Measurements from ENCODE around the gene CTNNB1. TPM values are rescaled to one million over a fixed set of nuclear protein-coding genes. Genes with fewer than 3 reads are reported as not detected.

The CTNNB1 gene
- total RNA-seq, 2 experiments from 2014 or later = 157 to 201 TPM

DNA sequence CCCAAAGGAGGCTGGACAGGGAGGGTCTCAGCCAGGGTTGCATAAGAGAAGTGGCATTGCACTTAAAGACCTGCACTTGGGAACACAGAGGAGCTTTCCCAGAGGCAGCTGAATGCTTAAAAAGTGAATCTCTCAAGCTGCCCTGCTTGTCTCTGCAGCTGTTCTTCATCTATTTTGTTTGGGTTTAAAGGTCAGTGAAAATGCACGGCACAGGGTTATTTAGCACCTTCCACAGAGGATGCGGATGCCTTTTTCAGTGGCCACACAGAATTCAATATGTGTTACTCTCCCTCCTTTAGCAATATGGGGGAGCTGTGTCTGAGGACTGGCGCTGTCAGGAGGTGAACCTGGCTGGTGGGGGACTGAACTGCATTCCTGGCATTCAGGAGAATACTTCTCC, 22.7 kb upstream of the CTNNB1 start:
- H3K9me3 ChIP-seq (ENCODE audit: low read length) = no peaks in the 10 kb centered on the region
- H3K4me3 ChIP-seq (ENCODE audit: low read depth, low read length, poor library complexity, severe bottlenecking) = no peak overlapping the region
- no peak overlapping the region for H3K4me2 ChIP-seq (ENCODE audit: low read length)
- H3K4me1 ChIP-seq (ENCODE audit: insufficient read depth, low read length, poor library complexity, severe bottlenecking) = no peaks in the 10 kb centered on the region
- intact Hi-C loops (cut with micrococcal nuclease; ENCODE audit: unreplicated experiment) = no loop called here
- TF ChIP-seq, protein P1, sequence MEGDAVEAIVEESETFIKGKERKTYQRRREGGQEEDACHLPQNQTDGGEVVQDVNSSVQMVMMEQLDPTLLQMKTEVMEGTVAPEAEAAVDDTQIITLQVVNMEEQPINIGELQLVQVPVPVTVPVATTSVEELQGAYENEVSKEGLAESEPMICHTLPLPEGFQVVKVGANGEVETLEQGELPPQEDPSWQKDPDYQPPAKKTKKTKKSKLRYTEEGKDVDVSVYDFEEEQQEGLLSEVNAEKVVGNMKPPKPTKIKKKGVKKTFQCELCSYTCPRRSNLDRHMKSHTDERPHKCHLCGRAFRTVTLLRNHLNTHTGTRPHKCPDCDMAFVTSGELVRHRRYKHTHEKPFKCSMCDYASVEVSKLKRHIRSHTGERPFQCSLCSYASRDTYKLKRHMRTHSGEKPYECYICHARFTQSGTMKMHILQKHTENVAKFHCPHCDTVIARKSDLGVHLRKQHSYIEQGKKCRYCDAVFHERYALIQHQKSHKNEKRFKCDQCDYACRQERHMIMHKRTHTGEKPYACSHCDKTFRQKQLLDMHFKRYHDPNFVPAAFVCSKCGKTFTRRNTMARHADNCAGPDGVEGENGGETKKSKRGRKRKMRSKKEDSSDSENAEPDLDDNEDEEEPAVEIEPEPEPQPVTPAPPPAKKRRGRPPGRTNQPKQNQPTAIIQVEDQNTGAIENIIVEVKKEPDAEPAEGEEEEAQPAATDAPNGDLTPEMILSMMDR (conservative IDR thresholded peaks at IDR 0.05; ENCODE audit: low read length) = no peak
- no peak for TF ChIP-seq EZH2phosphoT487 (IDR thresholded peaks at IDR 0.05; ENCODE audit: borderline replicate concordance, low read depth, low read length)
- CTCF ChIA-PET (ENCODE audit: unreplicated experiment) = no interaction called here
- no peaks in the 10 kb centered on the region for H3K36me3 ChIP-seq (ENCODE audit: insufficient read depth, low read length)
- no peak for DNase-seq (ENCODE audit: low spot score)
- H3K79me2 ChIP-seq (ENCODE audit: insufficient read depth, low read depth, low read length) = no peaks in the 10 kb centered on the region
- H4K20me1 ChIP-seq (ENCODE audit: insufficient read depth, low read length) = no peaks in the 10 kb centered on the region
- BruUV-seq (replicated peaks) = no TSS peak
- no peaks in the 10 kb centered on the region for H3K9me2 ChIP-seq (ENCODE audit: insufficient read depth, low read length)
- H3K27ac ChIP-seq (ENCODE audit: low read depth, low read length, poor library complexity, severe bottlenecking) = no peak overlapping the region
- POLR2A ChIA-PET = no interaction called here
- no peak overlapping the region for H2AFZ ChIP-seq (ENCODE audit: low read length)

DNA sequence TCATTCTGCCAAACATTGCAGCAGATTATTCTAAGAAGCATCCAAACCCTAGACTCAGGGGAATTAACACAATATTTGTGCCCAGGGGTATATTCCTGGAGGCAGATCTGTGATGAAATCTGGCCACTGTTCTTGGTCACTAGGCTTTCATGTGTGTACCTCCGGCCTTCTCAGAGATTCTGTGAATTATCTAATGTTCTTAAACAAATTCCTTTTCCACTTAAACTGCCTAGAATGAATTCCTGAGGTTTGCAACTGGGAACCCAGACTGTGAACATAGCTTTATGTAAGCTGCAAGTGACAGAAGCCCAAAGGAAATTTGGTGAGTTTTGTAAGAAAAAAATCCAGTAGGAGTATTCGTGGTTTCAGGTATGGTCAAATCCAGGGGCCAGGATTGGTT, 20.7 kb upstream of the CTNNB1 start:
- no peak for TF ChIP-seq EZH2phosphoT487 (IDR thresholded peaks at IDR 0.05; ENCODE audit: borderline replicate concordance, low read depth, low read length)
- TF ChIP-seq, protein P1 (conservative IDR thresholded peaks at IDR 0.05; ENCODE audit: low read length) = no peak
- H2AFZ ChIP-seq (ENCODE audit: low read length) = no peak overlapping the region
- no peaks in the 10 kb centered on the region for H4K20me1 ChIP-seq (ENCODE audit: insufficient read depth, low read length)
- no peaks in the 10 kb centered on the region for H3K4me1 ChIP-seq (ENCODE audit: insufficient read depth, low read length, poor library complexity, severe bottlenecking)
- H3K9me2 ChIP-seq (ENCODE audit: insufficient read depth, low read length) = no peaks in the 10 kb centered on the region
- no peak for DNase-seq (ENCODE audit: low spot score)
- no peaks in the 10 kb centered on the region for H3K9me3 ChIP-seq (ENCODE audit: low read length)
- no peaks in the 10 kb centered on the region for H3K36me3 ChIP-seq (ENCODE audit: insufficient read depth, low read length)
- ChIA-PET CTCF (ENCODE audit: unreplicated experiment) (no interaction called here), POLR2A (no interaction called here)
- H3K27ac ChIP-seq (ENCODE audit: low read depth, low read length, poor library complexity, severe bottlenecking) = no peak overlapping the region
- H3K4me2 ChIP-seq (ENCODE audit: low read length) = no peak overlapping the region
- H3K79me2 ChIP-seq (ENCODE audit: insufficient read depth, low read depth, low read length) = no peaks in the 10 kb centered on the region
- intact Hi-C loops (cut with micrococcal nuclease; ENCODE audit: unreplicated experiment) = no loop called here
- H3K4me3 ChIP-seq (ENCODE audit: low read depth, low read length, poor library complexity, severe bottlenecking) = no peak overlapping the region
- BruUV-seq (replicated peaks) = no TSS peak

- Histone ChIP-seq H3K4me2 (ENCODE audit: low read length) (no peak overlapping the region), H3K27ac (ENCODE audit: low read depth, low read length, poor library complexity, severe bottlenecking) (no peak overlapping the region), H3K9me2 (ENCODE audit: insufficient read depth, low read length) (no peaks in the 10 kb centered on the region), H4K20me1 (ENCODE audit: insufficient read depth, low read length) (no peaks in the 10 kb centered on the region), H3K36me3 (ENCODE audit: insufficient read depth, low read length) (no peaks in the 10 kb centered on the region), H2AFZ (ENCODE audit: low read length) (no peak overlapping the region), H3K79me2 (ENCODE audit: insufficient read depth, low read depth, low read length) (no peaks in the 10 kb centered on the region), H3K4me3 (ENCODE audit: low read depth, low read length, poor library complexity, severe bottlenecking) (no peak overlapping the region), H3K9me3 (ENCODE audit: low read length) (no peaks in the 10 kb centered on the region), H3K4me1 (ENCODE audit: insufficient read depth, low read length, poor library complexity, severe bottlenecking) (no peaks in the 10 kb centered on the region)
- TF ChIP-seq, protein P1 (conservative IDR thresholded peaks at IDR 0.05; ENCODE audit: low read length) = no peak
- TF ChIP-seq EZH2phosphoT487 (IDR thresholded peaks at IDR 0.05; ENCODE audit: borderline replicate concordance, low read depth, low read length) = no peak
- intact Hi-C loops (cut with micrococcal nuclease; ENCODE audit: unreplicated experiment) = no loop called here
- no TSS peak for BruUV-seq (replicated peaks)
- no peak for DNase-seq (ENCODE audit: low spot score)
- CTCF ChIA-PET (ENCODE audit: unreplicated experiment) = no interaction called here
- POLR2A ChIA-PET = no interaction called here
Measured at GRCh38 chr3:41180396-41180795, 18.9 kb upstream of the CTNNB1 start.

All from OCI-LY7 (cell line).